ENCODE results near the gene CCL3. TPM values are rescaled to one million over a fixed set of nuclear protein-coding genes. Genes with fewer than 3 reads are reported as not detected.

Gene CCL3
- total RNA-seq, 4 donors from 2014 or later: 0.49 to 6.5 TPM; not detected in 2

DNA sequence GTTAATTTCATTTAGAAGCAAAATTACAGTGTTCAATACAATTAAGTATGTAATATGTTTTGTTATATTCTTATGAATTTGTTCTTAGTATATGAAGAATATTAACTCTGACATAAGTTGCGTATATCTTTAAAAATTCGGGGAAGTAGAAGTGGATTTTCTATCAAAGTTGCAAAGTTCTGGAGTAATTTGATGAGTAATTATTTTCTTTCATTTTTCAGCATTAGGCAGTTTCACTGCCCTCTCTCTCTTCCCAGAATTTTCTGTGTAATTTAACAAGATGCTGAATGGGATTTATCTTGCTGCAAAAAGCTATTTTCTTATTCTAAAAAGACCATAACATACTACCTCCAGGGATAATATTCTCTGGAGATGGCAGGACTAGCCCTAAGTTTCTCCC, 34.8 kb downstream of the CCL3 start:
- no peak overlapping the region for H3K4me3 ChIP-seq
- no peaks in the 10 kb centered on the region for H3K4me1 ChIP-seq

DNA sequence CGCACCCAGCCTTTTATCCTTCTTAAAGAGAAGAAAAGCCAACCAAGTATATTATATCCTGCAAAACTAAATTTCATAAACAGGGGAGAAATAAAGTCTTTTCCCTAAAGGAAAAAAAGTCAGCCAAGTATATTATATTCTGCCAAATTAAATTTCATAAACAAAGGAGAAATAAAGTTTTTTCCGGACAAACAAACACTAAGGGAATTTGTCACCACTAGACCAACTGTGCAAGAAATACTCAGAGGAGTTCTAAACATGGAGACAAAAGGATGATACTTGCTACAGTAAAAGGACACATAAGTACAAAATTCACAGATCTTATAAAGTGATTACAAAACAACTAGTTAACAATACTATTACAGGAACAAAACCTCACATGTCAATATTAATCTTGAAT, 40.3 kb downstream of the CCL3 start:
- intact Hi-C loops (cut with DNase I; ENCODE audit: low total_unique reads): no loop called here
- no peaks in the 10 kb centered on the region for H3K4me1 ChIP-seq
- no peaks in the 10 kb centered on the region for H3K36me3 ChIP-seq
- H3K4me3 ChIP-seq: no peak overlapping the region
- TF ChIP-seq POLR2A (IDR thresholded peaks at IDR 0.05): no peak
- TF ChIP-seq, protein P1, sequence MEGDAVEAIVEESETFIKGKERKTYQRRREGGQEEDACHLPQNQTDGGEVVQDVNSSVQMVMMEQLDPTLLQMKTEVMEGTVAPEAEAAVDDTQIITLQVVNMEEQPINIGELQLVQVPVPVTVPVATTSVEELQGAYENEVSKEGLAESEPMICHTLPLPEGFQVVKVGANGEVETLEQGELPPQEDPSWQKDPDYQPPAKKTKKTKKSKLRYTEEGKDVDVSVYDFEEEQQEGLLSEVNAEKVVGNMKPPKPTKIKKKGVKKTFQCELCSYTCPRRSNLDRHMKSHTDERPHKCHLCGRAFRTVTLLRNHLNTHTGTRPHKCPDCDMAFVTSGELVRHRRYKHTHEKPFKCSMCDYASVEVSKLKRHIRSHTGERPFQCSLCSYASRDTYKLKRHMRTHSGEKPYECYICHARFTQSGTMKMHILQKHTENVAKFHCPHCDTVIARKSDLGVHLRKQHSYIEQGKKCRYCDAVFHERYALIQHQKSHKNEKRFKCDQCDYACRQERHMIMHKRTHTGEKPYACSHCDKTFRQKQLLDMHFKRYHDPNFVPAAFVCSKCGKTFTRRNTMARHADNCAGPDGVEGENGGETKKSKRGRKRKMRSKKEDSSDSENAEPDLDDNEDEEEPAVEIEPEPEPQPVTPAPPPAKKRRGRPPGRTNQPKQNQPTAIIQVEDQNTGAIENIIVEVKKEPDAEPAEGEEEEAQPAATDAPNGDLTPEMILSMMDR (IDR thresholded peaks at IDR 0.05): no peak
- H3K27ac ChIP-seq: no peak overlapping the region
- peaks cover 0 to 6% of the 10 kb centered on the region in 2 donors for H3K9me3 ChIP-seq
- no peak for DNase-seq
- H3K27me3 ChIP-seq: no peaks in the 10 kb centered on the region

More for the DNA sequence above, 34.8 kb downstream of the CCL3 start:
- intact Hi-C loops (cut with DNase I; ENCODE audit: low total_unique reads): no loop called here
- Histone ChIP-seq H3K27ac (no peak overlapping the region), H3K36me3 (no peaks in the 10 kb centered on the region), H3K9me3 (no peaks in the 10 kb centered on the region), H3K27me3 (no peaks in the 10 kb centered on the region)
- no peak for TF ChIP-seq POLR2A (IDR thresholded peaks at IDR 0.05)
- TF ChIP-seq, protein P1 (IDR thresholded peaks at IDR 0.05): no peak
- no peak for DNase-seq

DNA sequence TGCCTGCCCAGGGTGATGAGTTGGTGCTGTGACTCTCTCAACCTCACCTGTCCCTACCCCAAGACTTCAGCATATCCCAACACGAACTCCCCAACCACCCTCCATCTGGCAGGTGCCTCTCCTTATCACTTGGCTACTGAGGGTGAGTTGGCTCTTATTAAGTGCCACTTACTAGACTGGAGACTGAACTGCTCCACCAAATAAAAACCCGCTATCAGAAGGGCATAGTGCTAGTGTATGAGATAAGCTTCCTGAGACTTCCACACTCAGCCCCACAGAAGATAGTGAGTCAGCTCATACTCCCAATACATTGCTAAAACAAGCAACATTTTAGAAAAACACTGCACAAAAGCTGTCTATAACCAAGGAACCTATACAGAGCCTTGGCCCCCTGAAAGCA, 41.9 kb downstream of the CCL3 start:
- peaks cover 0 to 6% of the 10 kb centered on the region in 2 donors for H3K9me3 ChIP-seq
- no peaks in the 10 kb centered on the region for H3K4me1 ChIP-seq
- no peak for DNase-seq
- H3K27me3 ChIP-seq: no peaks in the 10 kb centered on the region
- no peak overlapping the region for H3K4me3 ChIP-seq
- no peaks in the 10 kb centered on the region for H3K36me3 ChIP-seq
- no peak for TF ChIP-seq POLR2A (IDR thresholded peaks at IDR 0.05)
- TF ChIP-seq, protein P1 (IDR thresholded peaks at IDR 0.05): no peak
- no peak overlapping the region for H3K27ac ChIP-seq
- intact Hi-C loops (cut with DNase I; ENCODE audit: low total_unique reads): no loop called here

Small RNA genes lying within 50 kb of the gene (small RNA-seq; reads per million reads assigned to genes)
- gene RN7SL301P: not detected

Other genes with a start within 250 kb of the CCL3 start
- not detected for gene HEATR9, start 221.3 kb downstream of the CCL3 start, total RNA-seq
- 10 to 100 TPM in 1 of 4 donors, 1 to 10 TPM in 1, under 1 TPM in 2; 0.29 to 39.5 (median 2.1) TPM for gene CCL5, start 209.8 kb downstream of the CCL3 start, total RNA-seq
- 1 to 10 TPM in 1 of 4 donors, not detected in 3; 3.5 TPM for gene RDM1, start 159.4 kb downstream of the CCL3 start, total RNA-seq
- not detected for gene LYZL6, start 146.4 kb downstream of the CCL3 start, total RNA-seq
- 1 to 10 TPM in 1 of 4 donors, not detected in 3; 1.6 TPM for gene CCL16, start 108.6 kb downstream of the CCL3 start, total RNA-seq
- 100 to 1,000 TPM in 3 of 4 donors, under 1 TPM in 1; 0.97 to 165 (median 143) TPM for gene CCL14, start 103.4 kb downstream of the CCL3 start, total RNA-seq
- 1 to 10 TPM in 1 of 4 donors, not detected in 3; 1.4 TPM for gene CCL15, start 88.6 kb downstream of the CCL3 start, total RNA-seq
- 100 to 1,000 TPM in 2 of 4 donors, 10 to 100 TPM in 1, not detected in 1; 42.1 to 399 (median 131) TPM for gene CCL23, start 72.2 kb downstream of the CCL3 start, total RNA-seq
- gene CCL18, start 25.9 kb downstream of the CCL3 start, total RNA-seq: under 1 TPM in 1 of 4 donors, not detected in 3; 0.69 TPM
- gene CCL4, start 13.7 kb upstream of the CCL3 start, total RNA-seq: 1 to 10 TPM; 1.0 to 2.5 (median 1.5) TPM
- 10 to 100 TPM in 1 of 4 donors, not detected in 3; 10.9 TPM for gene TBC1D3B, start 86.5 kb upstream of the CCL3 start, total RNA-seq
- gene CCL3L1, start 106.6 kb upstream of the CCL3 start, total RNA-seq: 1 to 10 TPM in 1 of 4 donors, not detected in 3; 2.3 TPM
- gene CCL4L2, start 120.9 kb upstream of the CCL3 start, total RNA-seq: 1 to 10 TPM in 1 of 4 donors, not detected in 3; 6.7 TPM
- under 1 TPM in 1 of 4 donors, not detected in 3; 0.85 TPM for gene TBC1D3I, start 174.4 kb upstream of the CCL3 start, total RNA-seq
- gene TBC1D3G, start 233.7 kb upstream of the CCL3 start, total RNA-seq: not detected

Data from uterus (tissue), 4 donors.